H1 (cell line): Measurements from ENCODE around the gene HSF2.

Experiments
- EP300 ChIP-seq, 2 experiments: IDR thresholded peaks; 1 replicate in 1 of 2; 2 replicates in 1 of 2; pipeline ENCODE4 v1.6.1; 2011 to 2012; ENCODE audit warnings: low read depth in 2 of 2, low read length in 2 of 2, mild to moderate bottlenecking in 2 of 2, borderline replicate concordance in 1 of 2, inconsistent platforms in 1 of 2, moderate library complexity in 1 of 2
- EZH2 ChIP-seq: fragments of 200-600 bp; sonication (generic); IDR thresholded peaks from 2 replicates; pipeline ENCODE4 v1.7.1; 2012; ENCODE audit warnings: low read depth, mild to moderate bottlenecking, moderate library complexity, low read length, inconsistent platforms; ENCODE audit not compliant: severe bottlenecking
- KDM5A ChIP-seq: fragments of 200-600 bp; IDR thresholded peaks from 2 replicates; pipeline ENCODE4 v1.7.1; 2012; ENCODE audit warnings: mild to moderate bottlenecking, low read length, inconsistent platforms, mixed read lengths
- POLR2A ChIP-seq, 2 experiments: IDR thresholded peaks; 1 replicate in 1 of 2; 2 replicates in 1 of 2; pipeline ENCODE4 v1.6.1; 2011; ENCODE audit warnings: low read depth in 2 of 2, low read length in 2 of 2, mild to moderate bottlenecking in 2 of 2; ENCODE audit errors: control extremely low read depth in 1 of 2
- POLR2AphosphoS5 ChIP-seq: IDR thresholded peaks from 2 replicates; pipeline ENCODE4 v1.6.1; 2011; ENCODE audit warnings: low read depth, low read length
- SP1 ChIP-seq: IDR thresholded peaks from 2 replicates; pipeline ENCODE4 v1.6.1; 2011; ENCODE audit warnings: low read depth, low read length
- YY1 ChIP-seq: IDR thresholded peaks from 2 replicates; pipeline ENCODE4 v1.6.1; 2011; ENCODE audit warnings: low read depth, mild to moderate bottlenecking, low read length
- TF ChIP-seq, protein P1 (sequence below): IDR thresholded peaks from 2 replicates; pipeline ENCODE4 v1.6.1; 2012; ENCODE audit warnings: inconsistent platforms
- TF ChIP-seq, protein P2 (sequence below), 3 experiments: IDR thresholded peaks; 1 replicate in 2 of 3; 2 replicates in 1 of 3; pipeline versions ENCODE4 v1.5.1 to v1.6.1; 2011; ENCODE audit warnings: low read length in 3 of 3, mild to moderate bottlenecking in 3 of 3, inconsistent platforms in 2 of 3, low read depth in 1 of 3, moderate library complexity in 1 of 3; ENCODE audit not compliant: insufficient read depth in 1 of 3; ENCODE audit errors: control extremely low read depth in 1 of 3
- TF ChIP-seq, protein P3 (sequence below): IDR thresholded peaks from 2 replicates; pipeline ENCODE4 v1.6.1; 2012; ENCODE audit warnings: low read length, inconsistent platforms
- TF ChIP-seq, protein P4 (sequence below): IDR thresholded peaks from 2 replicates; pipeline ENCODE4 v1.6.1; 2011; ENCODE audit warnings: low read depth, mild to moderate bottlenecking, low read length; ENCODE audit not compliant: insufficient read depth

DNA sequence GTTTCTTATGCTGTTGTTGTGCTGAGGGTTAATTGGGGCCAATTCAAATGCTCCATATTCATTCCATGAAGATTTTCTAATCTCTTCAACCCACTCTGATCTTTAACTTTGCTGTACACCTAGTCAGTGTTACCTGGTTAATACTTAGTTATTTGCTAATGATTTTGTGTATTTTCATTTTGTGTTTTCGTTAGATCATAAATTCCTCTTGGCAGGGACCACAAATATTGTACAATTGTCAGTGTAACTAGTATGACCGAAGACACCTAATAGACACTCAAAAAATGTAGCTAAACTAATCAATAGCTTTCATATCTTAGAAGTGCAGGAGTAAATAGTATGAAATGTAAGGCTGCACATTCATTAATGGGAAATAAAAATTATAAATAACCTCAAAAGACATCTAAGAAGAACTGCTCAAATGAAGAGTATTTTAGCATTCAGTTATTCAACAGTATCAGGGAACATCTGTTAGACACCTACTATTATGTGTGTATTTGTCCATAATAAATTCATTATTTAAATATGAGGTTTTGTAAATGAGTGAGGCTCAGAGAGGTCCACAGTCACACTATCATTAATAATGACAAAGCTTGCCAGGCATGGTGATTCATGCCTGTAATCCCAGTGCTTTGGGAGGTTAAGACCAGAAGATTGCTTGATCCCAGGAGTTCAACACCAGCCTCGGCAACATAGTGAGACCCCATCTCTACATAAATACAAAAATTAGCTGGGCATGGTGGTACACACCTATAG is 13.4 kb upstream of the HSF2 start:
- TF ChIP-seq YY1 (no peak), EZH2 (no peak), POLR2A (IDR thresholded peaks at IDR 0.05; ENCODE audit: control extremely low read depth in 1 of 2, low read depth in 2 of 2, low read length in 2 of 2) (no peak), POLR2AphosphoS5 (no peak), KDM5A (no peak), SP1 (no peak), EP300 (IDR thresholded peaks at IDR 0.05; ENCODE audit: borderline replicate concordance in 1 of 2, low read depth in 2 of 2, low read length in 2 of 2) (no peak)
- TF ChIP-seq, protein P1, sequence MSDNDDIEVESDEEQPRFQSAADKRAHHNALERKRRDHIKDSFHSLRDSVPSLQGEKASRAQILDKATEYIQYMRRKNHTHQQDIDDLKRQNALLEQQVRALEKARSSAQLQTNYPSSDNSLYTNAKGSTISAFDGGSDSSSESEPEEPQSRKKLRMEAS: no peak
- TF ChIP-seq, protein P2, sequence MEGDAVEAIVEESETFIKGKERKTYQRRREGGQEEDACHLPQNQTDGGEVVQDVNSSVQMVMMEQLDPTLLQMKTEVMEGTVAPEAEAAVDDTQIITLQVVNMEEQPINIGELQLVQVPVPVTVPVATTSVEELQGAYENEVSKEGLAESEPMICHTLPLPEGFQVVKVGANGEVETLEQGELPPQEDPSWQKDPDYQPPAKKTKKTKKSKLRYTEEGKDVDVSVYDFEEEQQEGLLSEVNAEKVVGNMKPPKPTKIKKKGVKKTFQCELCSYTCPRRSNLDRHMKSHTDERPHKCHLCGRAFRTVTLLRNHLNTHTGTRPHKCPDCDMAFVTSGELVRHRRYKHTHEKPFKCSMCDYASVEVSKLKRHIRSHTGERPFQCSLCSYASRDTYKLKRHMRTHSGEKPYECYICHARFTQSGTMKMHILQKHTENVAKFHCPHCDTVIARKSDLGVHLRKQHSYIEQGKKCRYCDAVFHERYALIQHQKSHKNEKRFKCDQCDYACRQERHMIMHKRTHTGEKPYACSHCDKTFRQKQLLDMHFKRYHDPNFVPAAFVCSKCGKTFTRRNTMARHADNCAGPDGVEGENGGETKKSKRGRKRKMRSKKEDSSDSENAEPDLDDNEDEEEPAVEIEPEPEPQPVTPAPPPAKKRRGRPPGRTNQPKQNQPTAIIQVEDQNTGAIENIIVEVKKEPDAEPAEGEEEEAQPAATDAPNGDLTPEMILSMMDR (IDR thresholded peaks at IDR 0.05; ENCODE audit: control extremely low read depth in 1 of 3, insufficient read depth in 1 of 3, low read depth in 1 of 3, low read length in 3 of 3): no peak
- TF ChIP-seq, protein P3, sequence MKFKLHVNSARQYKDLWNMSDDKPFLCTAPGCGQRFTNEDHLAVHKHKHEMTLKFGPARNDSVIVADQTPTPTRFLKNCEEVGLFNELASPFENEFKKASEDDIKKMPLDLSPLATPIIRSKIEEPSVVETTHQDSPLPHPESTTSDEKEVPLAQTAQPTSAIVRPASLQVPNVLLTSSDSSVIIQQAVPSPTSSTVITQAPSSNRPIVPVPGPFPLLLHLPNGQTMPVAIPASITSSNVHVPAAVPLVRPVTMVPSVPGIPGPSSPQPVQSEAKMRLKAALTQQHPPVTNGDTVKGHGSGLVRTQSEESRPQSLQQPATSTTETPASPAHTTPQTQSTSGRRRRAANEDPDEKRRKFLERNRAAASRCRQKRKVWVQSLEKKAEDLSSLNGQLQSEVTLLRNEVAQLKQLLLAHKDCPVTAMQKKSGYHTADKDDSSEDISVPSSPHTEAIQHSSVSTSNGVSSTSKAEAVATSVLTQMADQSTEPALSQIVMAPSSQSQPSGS: no peak
- TF ChIP-seq, protein P4, sequence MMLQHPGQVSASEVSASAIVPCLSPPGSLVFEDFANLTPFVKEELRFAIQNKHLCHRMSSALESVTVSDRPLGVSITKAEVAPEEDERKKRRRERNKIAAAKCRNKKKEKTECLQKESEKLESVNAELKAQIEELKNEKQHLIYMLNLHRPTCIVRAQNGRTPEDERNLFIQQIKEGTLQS: no peak
